HG03469 (cell line): ENCODE data around the gene GTF2H2C.
A peak's percentile ranks its signal among the peaks of the same experiment; 100 is the strongest.
"Not testable (repeated sequence)": the region's sequence is repeated elsewhere in the genome, so short reads cannot be mapped to it uniquely, and the experiment has no call there.

Experiments
- ATAC-seq: cut with Tn5 transposase; IDR thresholded peaks from one replicate; pipeline ENCODE4 v1.9.1; 2021; ENCODE audit warnings: mild to moderate bottlenecking, moderate library complexity, moderate number of reproducible peaks; ENCODE audit not compliant: unreplicated experiment

Gene GTF2H2C

DNA sequence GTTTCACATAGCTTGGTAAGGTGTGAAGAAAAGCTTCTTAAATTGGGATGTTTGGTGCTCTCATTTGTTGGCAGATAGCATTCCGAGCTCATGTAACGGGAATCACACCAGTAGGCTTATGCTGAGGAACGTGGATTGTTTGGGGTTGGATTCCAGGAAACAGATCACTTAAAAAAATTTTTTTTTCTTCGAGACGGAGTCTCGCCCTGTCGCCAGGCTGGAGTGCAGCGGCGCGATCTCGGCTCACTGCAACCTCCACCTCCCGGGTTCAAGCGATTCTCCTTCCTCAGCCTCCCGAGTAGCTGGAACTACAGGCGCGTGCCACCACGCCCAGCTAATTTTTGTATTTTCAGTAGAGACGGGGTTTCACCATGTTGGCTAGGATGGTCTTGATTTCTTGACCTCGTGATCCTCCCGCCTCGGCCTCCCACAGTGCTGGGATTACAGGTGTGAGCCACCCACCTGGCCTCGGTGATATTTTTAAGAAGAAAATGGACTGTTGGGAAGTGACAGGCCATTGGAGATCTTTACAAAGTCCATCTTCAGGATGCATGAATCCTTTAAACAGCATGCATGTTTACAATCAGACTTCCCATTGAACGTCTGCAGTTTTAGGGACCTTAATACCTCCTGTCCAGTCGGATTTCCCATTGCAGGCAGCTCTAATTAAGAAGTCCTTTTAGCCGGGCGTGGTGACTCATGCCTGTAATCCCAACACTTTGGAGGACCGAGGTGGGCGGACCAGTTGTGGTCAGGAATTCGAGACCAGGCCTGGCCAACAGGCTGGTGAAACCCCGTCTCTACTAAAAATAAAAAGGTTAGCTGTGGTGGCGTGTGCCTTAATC, 818 bp downstream of the GTF2H2C start:
- not testable (repeated sequence) for ATAC-seq

DNA sequence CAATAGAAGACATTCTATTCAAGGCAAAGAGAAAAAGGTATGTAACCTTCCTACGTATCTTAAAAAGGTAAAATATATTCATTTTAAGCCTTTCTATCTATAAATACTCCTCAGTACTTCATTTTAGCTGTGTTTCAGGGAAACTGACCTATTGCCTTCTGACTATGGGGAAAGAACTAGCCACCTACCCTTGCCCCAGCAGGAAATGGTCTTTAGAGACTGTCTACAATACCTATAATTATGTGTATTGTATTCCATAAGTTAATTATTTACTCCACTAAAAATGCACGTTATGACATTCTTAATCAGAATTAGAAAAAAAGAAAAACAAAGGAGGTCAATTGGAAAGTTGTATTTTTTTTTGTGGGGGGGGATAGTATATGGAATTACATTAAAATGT, 6.2 kb downstream of the GTF2H2C start:
- ATAC-seq: not testable (repeated sequence)

DNA sequence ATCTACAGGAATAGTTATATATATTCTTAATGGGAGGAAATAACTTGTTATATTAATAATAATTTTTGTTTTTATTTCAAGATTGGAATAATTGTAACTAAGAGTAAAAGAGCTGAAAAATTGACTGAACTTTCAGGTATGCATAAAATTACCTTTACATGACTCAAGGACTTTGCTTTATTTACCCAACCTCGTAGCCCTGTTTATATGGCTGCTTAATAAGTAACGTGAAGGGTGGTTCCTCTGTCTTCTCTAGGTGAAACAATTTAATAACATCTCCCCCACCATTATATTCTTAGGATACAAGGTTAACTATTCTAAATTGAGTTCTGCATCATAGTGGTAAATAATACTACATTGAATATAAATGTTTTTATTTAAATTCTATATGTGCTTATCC, 8.1 kb downstream of the GTF2H2C start:
- not testable (repeated sequence) for ATAC-seq

DNA sequence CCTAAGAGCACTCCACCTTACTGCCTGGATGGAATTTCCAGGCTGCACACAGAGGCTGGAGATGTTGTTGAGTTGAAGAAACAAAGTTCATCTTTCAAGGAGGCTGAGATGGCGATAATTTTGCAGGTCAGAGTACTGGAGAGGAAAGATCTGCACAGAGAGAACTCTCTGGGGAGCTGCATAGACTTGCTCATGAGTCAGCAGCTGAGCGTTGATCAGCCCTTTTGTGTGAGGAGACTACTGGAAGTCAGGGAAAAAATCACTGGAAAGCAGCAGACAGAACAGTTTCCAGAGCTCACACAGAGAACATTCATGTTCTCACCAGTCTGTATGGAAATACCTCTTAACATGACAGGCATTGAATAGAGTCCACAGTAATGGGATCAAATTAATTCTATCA, 23.4 kb downstream of the GTF2H2C start:
- not testable (repeated sequence) for ATAC-seq

DNA sequence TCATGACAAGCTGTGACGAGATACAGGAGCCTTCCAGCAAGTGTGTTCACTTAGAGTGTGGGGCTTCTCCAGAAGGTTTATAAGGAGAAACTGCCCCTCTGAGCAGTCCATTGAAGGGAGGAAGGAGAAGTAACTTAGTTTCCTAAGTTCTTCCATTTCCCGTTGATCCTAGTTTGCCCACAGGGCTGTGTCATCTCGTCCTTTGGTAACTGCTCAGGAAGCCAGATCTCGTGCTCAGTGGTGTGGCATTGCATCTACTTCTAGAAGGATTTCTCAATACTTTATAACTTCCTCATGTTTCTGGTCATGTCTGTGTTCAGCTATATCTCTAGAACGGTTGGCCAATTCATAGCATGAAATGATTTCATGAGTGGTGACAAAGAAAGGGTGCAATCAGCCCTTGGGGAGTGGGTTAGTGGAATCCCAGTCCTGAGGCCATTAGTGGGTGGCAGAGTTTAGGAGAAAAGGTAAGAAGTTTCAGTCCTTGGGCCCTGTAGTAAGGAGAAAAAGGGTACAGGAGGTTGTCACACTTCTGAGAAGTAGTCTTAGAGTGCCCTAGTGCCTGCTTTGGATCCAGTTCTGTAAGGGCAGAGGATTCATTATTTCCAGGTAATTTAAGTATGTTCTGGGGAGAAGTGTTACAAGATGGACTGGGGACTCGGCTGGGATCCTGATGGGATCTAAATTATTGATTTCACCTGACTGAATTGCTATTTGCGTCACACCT, 36.3 kb downstream of the GTF2H2C start:
- ATAC-seq: not testable (repeated sequence)

DNA sequence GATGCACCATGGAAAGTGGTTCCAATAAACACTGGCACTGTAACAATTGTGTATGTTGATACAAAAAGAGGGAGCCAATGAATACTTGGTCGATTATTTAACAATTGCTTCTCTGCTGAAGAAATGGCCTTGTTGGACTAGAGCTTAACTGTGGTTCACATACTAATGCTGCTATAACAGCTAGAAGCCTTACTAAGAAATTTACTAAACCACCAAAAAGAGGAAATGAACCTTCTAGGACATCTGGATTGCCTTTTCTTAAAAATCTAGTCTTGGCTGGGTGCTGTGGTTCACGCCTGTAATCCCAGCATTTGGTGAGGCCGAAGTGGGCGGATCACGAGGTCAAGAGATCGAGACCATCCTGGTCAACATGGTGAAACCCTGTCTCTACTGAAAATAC, 42.0 kb downstream of the GTF2H2C start:
- peak; percentile 48 for ATAC-seq

DNA sequence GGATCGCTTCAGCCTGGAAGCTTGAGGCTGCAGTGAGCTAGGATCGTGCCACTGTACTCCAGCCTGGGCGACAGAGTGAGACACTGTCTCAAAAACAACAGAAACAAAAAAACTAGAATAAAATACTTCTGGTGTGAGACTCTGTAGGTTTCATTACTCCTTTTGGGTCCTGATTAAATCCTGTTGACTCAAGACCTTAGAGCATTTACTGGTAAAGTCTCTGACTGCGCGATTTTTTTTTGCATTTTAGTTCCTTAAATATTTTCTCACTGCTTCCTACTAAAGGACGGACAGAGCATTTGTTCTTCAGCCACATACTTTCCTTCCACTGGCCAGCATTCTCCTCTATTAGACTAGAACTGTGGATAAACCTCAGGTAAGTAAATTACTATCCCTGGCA, 46.8 kb downstream of the GTF2H2C start:
- ATAC-seq: not testable (repeated sequence)

DNA sequence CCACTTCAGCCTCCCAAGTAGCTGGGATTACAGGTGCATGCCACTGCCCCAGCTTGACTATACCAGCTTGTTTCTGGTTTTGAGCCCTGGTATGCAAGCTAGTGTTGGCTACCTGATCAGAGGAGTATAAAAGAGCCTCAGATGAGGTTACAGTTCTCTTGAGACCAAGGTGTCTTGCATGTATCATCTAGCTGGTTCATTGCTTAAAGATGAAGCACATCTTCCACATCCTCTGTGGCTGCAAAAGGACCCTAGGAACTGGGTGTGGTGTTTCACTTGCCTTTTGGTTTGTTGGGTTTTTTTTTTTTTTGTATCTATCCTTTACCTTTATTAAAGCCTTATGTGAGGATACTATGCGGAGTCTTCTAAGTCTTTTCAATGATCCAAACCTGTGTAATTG, 47.8 kb downstream of the GTF2H2C start:
- not testable (repeated sequence) for ATAC-seq

DNA sequence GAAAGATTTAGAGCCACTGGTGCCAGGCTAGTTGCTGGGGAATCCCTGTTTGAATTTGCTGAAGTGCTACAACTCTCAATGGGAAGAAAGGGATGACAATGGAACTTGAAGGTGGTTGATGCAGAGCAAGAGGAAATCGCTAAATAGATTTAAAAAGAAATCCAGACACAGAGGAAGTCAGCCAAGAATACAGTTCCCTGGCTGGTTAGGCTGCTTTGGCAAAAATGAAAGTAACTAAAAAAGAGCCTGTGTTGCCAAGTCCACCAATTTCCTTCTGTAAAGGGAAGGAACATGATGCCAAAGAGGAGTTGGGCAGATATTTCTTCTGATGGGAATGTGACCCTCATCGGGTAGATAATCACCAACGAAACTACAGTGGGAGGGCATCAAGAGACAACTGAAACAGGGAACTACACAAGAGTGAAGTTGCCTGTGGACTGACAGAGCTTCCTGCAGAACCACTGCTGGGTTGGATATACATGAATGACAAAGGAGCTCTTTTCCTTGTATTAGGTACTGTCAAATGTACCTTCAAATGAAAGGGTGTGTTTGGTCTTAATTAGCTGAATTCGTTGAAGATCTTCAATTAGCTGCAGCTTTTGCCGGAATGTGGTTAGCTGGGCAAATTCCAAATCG, 49.0 kb downstream of the GTF2H2C start:
- ATAC-seq: not testable (repeated sequence)

DNA sequence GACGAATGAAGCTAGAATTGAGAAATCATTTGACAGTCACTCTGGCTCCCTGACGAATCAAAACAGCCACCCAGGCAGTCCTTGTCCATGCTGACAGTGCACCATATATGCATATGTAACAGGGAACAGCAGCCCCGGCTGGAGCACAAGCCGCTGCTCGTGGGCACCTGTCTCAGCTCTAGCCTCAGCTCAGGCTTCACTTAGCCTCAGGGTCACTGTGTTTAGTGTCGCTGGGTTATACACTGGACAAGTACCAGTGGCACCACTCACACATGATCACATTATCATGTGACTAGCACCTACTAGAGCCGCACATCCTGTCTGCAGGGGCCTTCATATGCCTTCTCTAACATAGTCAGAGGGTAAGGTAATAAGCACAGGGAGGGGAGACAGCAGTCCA, 54.9 kb downstream of the GTF2H2C start:
- not testable (repeated sequence) for ATAC-seq

DNA sequence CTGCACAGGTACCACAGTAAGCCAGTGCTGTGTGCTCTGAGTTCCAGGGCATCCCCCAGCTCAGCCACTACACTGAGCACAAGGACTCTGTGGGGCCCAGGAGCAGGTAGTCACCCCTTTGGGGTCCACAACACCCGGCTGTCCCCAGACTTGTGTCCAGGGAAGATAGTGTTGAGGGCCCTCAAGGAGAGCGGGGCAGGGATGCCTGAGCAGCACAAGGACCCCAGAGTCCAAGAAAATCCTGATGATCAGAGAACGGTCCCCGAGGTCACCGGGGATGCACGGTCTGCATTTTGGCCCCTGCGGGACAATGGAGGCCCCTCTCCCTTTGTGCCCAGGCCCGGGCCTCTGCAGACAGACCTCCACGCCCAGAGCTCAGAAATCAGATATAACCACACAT, 71.9 kb downstream of the GTF2H2C start:
- ATAC-seq: not testable (repeated sequence)
